Upper lobe of left lung (tissue), 4 donors: ENCODE measurements around the gene COL4A5.

ENCODE experiments used
- POLR2A ChIP-seq, 4 donors: fragments of 450-650 bp; IDR thresholded peaks; one replicate each; pipeline ENCODE4 v1.5.1; 2016 to 2017; ENCODE audit warnings: antibody characterized with exemption in 4 of 4, mild to moderate bottlenecking in 2 of 4
- POLR2AphosphoS5 ChIP-seq, 2 donors: sonication (generic); formaldehyde crosslinking; IDR thresholded peaks; one replicate each; pipeline ENCODE4 v1.5.1; 2017; ENCODE audit warnings: antibody characterized with exemption in 2 of 2
- TF ChIP-seq, protein P1 (sequence below), 6 experiments: fragments of 450-650 bp in 4 of 6; fragments of 200-600 bp in 2 of 6; sonication (generic) in 2 of 6; IDR thresholded peaks; one replicate each; pipeline ENCODE4 v1.5.1; 2016 to 2019; ENCODE audit warnings: antibody characterized with exemption in 6 of 6

DNA sequence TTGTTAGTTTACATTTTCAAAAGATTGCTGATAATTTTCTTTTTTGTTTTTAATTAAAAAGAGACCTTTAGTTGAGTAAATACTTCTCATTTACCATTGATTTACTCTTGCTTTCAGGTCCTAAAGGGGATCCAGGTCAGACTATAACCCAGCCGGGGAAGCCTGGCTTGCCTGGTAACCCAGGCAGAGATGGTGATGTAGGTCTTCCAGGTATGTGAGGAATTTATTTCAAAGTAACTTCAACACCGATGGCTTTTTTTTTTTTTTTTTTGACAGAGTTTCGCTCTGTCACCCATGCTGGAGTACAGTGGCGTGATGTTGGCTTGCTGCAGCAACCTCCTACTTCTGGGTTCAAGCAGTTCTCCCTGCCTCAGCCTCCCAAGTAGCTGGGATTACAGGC, 161.6 kb downstream of the COL4A5 start:
- no peak for TF ChIP-seq POLR2A (IDR thresholded peaks at IDR 0.05)
- TF ChIP-seq POLR2AphosphoS5 (IDR thresholded peaks at IDR 0.05), result no peak
- TF ChIP-seq, protein P1, sequence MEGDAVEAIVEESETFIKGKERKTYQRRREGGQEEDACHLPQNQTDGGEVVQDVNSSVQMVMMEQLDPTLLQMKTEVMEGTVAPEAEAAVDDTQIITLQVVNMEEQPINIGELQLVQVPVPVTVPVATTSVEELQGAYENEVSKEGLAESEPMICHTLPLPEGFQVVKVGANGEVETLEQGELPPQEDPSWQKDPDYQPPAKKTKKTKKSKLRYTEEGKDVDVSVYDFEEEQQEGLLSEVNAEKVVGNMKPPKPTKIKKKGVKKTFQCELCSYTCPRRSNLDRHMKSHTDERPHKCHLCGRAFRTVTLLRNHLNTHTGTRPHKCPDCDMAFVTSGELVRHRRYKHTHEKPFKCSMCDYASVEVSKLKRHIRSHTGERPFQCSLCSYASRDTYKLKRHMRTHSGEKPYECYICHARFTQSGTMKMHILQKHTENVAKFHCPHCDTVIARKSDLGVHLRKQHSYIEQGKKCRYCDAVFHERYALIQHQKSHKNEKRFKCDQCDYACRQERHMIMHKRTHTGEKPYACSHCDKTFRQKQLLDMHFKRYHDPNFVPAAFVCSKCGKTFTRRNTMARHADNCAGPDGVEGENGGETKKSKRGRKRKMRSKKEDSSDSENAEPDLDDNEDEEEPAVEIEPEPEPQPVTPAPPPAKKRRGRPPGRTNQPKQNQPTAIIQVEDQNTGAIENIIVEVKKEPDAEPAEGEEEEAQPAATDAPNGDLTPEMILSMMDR (IDR thresholded peaks at IDR 0.05), result no peak
